ENCODE measurements around the gene CASZ1.

DNA sequence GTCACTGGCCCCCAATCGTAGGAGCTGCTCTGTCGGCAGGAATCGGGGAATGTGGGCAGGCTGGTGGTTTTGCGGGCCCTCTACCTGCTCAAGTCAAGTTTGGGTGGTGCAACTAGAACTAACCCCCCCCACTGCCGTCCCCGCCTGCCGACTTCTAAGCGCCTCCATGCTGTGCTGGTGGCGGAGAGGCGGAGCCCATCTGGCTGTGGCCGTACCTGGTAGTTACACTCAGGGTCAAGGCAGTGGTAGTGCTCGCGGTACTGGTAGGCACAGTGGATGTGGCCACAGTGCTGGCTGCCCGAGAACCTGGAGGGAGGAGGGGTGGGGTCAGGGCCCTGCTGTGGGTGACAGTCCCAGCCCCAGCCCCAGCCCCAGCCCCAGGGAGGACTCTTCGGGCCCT, 140.0 kb downstream of the CASZ1 start:
- TF ChIP-seq, protein P1, sequence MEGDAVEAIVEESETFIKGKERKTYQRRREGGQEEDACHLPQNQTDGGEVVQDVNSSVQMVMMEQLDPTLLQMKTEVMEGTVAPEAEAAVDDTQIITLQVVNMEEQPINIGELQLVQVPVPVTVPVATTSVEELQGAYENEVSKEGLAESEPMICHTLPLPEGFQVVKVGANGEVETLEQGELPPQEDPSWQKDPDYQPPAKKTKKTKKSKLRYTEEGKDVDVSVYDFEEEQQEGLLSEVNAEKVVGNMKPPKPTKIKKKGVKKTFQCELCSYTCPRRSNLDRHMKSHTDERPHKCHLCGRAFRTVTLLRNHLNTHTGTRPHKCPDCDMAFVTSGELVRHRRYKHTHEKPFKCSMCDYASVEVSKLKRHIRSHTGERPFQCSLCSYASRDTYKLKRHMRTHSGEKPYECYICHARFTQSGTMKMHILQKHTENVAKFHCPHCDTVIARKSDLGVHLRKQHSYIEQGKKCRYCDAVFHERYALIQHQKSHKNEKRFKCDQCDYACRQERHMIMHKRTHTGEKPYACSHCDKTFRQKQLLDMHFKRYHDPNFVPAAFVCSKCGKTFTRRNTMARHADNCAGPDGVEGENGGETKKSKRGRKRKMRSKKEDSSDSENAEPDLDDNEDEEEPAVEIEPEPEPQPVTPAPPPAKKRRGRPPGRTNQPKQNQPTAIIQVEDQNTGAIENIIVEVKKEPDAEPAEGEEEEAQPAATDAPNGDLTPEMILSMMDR (IDR thresholded peaks at IDR 0.05): no peak
- no peak for TF ChIP-seq ZFX (IDR thresholded peaks at IDR 0.05; ENCODE audit: borderline replicate concordance)
